ENCODE results near the gene ASF1B.

ASF1B gene

GRCh38 chr19:14141041-14141440 is 4.7 kb upstream of the ASF1B start:
- DNase-seq (ENCODE audit: extremely low spot score, insufficient read length, low read depth) (no peak), FAIRE-seq (no peak)

DNA sequence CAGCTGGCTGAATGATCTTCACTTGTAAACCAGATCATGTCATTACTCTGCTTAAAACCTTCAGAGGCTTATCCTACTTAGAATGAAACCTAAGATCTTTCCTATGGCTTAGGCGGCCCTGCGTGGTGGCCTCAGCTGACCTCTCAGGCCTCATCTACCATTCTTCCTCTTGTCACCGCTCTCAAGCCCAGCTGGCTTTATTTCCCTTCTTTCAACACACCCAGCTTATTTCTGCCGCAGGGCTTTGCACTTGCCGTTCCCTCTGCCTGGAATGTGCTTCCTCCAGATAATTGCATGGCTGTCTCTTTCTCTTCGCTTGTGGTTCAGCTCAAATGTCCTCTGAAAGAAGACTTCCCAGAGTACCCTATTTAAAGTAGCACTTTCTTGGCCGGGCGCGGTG is 3.6 kb upstream of the ASF1B start:
- FAIRE-seq (no peak), DNase-seq (ENCODE audit: extremely low spot score, insufficient read length, low read depth) (no peak)

DNA sequence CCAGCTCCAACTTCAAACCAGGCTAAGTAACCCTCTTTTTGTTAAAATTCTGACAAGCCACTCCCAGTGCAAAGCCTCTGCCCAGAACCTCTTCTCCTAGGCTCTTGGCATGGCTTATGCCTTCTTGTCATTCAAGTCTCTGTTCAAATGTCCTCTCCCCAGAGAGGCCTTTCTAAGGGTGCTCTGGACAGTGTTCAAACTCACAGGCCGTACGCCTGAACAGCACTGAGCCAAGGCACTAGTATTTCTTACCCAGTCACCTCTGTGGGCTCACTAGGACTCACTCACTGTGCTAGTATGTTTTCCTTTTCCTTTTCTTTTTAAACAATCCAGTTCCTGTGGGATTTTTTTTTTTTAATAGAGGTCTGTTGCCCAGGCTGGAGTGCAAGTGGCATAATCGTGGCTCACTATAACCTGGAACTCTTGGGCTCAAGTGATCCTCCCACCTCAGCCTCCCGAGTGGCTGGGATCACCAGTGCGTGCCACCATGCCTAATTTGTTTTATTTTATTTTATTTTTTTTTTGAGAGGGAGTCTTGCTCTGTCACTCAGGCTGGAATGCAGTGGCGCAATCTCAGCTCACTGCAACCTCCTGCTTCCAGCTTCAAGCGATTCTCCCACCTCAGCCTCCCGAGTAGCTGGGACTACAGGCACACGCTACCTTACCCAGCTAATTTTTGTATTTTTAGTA is 2.3 kb upstream of the ASF1B start:
- DNase-seq (ENCODE audit: extremely low spot score, insufficient read length, low read depth) (no peak), FAIRE-seq (no peak)

GRCh38 chr19:14135985-14136508 is 342 bp downstream of the ASF1B start:
- FAIRE-seq (no peak), DNase-seq (ENCODE audit: extremely low spot score, insufficient read length, low read depth) (no peak)

GRCh38 chr19:14135355-14135754 is 1.0 kb downstream of the ASF1B start:
- DNase-seq (ENCODE audit: extremely low spot score, insufficient read length, low read depth): no peak
- FAIRE-seq: no peak

- FAIRE-seq (peak; percentile 65), DNase-seq (ENCODE audit: extremely low spot score, insufficient read length, low read depth) (no peak)
These were observed 8.4 kb downstream of the ASF1B start for GRCh38 chr19:14127929-14128509.

- FAIRE-seq (no peak), DNase-seq (ENCODE audit: extremely low spot score, insufficient read length, low read depth) (no peak)
These were observed 9.2 kb downstream of the ASF1B start for GRCh38 chr19:14127176-14127575.

GRCh38 chr19:14122924-14123323 is 13.5 kb downstream of the ASF1B start:
- DNase-seq (ENCODE audit: extremely low spot score, insufficient read length, low read depth) (no peak), FAIRE-seq (no peak)

DNA sequence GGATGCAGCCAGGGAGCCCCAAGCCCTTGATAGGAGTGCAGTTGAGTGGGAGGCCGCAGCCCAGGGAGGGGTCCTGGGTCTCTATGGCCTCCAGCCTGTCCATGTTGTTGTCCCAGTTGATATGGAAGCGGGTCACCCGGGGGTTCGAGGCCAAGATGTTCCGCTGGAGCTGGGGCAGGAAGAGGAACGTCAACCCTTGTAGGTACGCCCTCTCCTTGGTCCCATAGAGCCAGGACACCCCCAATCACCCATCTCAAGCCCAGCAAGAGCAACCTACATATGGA is 15.9 kb downstream of the ASF1B start:
- no peak for FAIRE-seq

GRCh38 chr19:14119644-14120496 is 16.5 kb downstream of the ASF1B start:
- no peak for DNase-seq (ENCODE audit: extremely low spot score, insufficient read length, low read depth)
- FAIRE-seq: no peak

More for the DNA sequence above, 15.9 kb downstream of the ASF1B start:
- no peak for DNase-seq (ENCODE audit: extremely low spot score, insufficient read length, low read depth)

DNA sequence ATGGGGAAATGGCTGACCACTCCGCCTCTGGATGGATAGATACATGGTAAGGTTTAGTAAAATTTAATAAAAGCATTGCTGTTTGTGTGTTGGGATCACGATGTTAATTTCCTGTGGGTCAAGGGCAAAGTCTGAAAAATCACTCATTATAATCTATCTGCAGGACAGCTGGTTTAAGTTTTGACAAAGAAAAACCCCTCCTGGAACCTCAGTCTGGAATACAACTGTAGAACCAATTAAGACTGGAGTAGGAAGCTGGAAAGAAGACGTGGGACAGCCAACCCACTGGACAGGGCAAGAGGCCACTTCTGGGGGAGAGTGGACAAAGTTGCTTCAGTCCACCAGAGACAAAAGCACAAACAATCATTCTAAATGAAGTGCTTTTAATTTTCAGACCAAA is 17.2 kb downstream of the ASF1B start:
- DNase-seq (ENCODE audit: extremely low spot score, insufficient read length, low read depth): no peak
- no peak for FAIRE-seq

GRCh38 chr19:14118165-14119051 is 18.0 kb downstream of the ASF1B start:
- FAIRE-seq (peak; percentile 9), DNase-seq (ENCODE audit: extremely low spot score, insufficient read length, low read depth) (no peak)

DNA sequence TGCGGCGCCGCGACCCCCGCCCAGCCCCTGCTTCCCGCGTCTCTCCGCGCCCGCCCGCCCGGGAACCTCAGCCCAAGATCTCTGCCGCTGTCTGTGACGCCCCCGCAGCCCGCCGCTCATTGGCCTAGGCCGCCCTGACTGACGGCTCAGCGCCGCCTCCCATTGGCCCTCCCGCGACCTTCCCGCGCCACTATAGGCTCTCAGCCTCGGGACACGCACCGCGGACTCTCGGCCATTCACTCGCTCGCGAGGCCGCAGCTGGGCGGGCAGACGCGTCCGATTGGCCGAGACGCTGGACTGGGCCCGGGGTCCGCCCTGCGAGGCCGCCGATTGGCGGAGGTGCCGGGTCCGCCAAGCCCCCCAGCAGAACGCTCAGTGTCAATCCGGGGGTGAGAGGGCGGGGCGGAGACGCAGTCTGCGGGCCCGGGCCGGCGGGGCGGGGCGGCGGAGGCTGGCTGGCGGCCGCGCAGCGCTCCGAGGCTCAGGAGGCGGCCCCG is 18.7 kb downstream of the ASF1B start, which contains the start of gene PRKACA:
Gene PRKACA, minus strand, starts transcription at position 95 of the 497 bp plus-strand sequence. CDS start 215 bp downstream, outside the sequence.
- DNase-seq (ENCODE audit: extremely low spot score, insufficient read length, low read depth) (peak; percentile 98), FAIRE-seq (peak; percentile 98)

- no peak for DNase-seq (ENCODE audit: extremely low spot score, insufficient read length, low read depth)
- no peak for FAIRE-seq
These were observed 19.3 kb downstream of the ASF1B start for GRCh38 chr19:14116918-14117578.

DNA sequence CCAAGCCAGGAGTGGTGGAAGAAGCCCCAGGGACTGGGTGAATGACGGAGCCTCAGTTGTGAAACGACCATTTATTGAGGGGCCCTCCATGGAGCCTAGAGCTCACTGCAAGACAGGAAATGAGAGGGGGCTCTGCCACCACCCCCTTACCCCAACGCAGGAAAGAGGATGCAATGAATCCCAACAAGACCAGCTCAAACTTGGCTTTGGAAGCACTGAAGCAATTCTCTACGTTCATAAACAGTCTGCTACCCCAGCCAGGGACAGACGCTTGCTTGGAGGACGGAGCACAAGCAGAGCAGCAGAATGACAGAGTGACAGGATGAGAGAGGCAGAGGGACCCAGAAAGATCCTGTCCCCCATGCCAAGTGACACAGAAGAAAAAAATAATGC is 19.9 kb downstream of the ASF1B start:
- no peak for FAIRE-seq

GRCh38 chr19:14115756-14116155 is 20.6 kb downstream of the ASF1B start:
- DNase-seq (ENCODE audit: extremely low spot score, insufficient read length, low read depth): no peak
- FAIRE-seq: no peak

More for the DNA sequence above, 19.9 kb downstream of the ASF1B start:
- DNase-seq (ENCODE audit: extremely low spot score, insufficient read length, low read depth): no peak

- no peak for DNase-seq (ENCODE audit: extremely low spot score, insufficient read length, low read depth)
These were observed 21.5 kb downstream of the ASF1B start for GRCh38 chr19:14114854-14115253.

GRCh38 chr19:14114439-14114838 is 21.9 kb downstream of the ASF1B start:
- DNase-seq (ENCODE audit: extremely low spot score, insufficient read length, low read depth) (no peak), FAIRE-seq (no peak)

More at GRCh38 chr19:14114854-14115253, 21.5 kb downstream of the ASF1B start:
- FAIRE-seq: no peak

DNA sequence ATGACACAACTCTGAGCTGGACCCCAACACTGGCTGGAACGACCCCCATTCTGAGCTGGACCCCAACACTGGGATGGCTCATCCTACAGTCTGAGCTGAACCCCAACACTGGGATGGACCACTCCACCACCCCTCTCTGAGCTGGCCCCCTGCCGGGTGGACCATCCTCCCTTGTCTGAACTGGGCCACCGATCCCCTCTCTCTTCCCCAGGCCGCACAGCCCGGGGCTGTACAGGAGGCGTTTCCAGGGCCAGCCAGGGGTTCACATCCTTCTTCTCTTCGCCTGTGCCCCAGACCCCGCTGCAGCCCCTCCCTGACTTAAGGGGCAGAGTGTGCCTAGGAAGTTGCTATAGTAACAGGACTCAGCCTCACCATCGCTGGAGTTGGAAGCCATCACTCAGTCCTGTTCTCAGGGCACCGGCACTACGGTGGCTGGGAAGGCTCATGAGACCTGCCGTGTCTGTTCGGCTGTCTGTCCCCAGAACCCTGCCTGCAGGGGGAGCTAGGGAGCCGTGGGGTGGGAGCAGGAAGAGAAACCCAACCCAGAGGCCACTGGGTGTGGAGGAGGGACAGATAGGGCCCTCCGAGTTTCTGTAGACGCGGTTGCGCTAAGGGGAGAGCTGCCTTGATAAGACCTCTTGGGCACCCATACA is 22.5 kb downstream of the ASF1B start:
- DNase-seq (ENCODE audit: extremely low spot score, insufficient read length, low read depth) (no peak), FAIRE-seq (no peak)

Measured in GM18507 (cell line).